Stimulated activated CD8-positive, alpha-beta memory T cell treated with anti-CD3 and anti-CD28 coated beads, Interleukin-7, amount 100 ng/mL, for 48 hours (primary cell): ENCODE data around the gene CDH18.

Source experiments
- DNase-seq, 2 donors: peaks; one replicate each; pipeline ENCODE4 v3.0.0-alpha.2; 2020; ENCODE audit warnings: low read depth in 1 of 2; ENCODE audit errors: extremely low read depth in 1 of 2

Gene CDH18

GRCh38 chr5:19615071-19615470, 372.9 kb downstream of the CDH18 start:
- DNase-seq, result no peak

GRCh38 chr5:19608444-19609002, 379.5 kb downstream of the CDH18 start:
- no peak for DNase-seq

GRCh38 chr5:19605846-19606407, 382.1 kb downstream of the CDH18 start:
- no peak for DNase-seq

- DNase-seq, result no peak
Observed at GRCh38 chr5:19584131-19584530, 403.9 kb downstream of the CDH18 start.

GRCh38 chr5:19577882-19578281, 410.1 kb downstream of the CDH18 start:
- no peak for DNase-seq

- no peak for DNase-seq
Observed at GRCh38 chr5:19568004-19568403, 420.0 kb downstream of the CDH18 start.

- no peak for DNase-seq
Observed at GRCh38 chr5:19565466-19565865, 422.5 kb downstream of the CDH18 start.

GRCh38 chr5:19564036-19564435, 424.0 kb downstream of the CDH18 start:
- DNase-seq, result no peak

- DNase-seq, result no peak
Observed at GRCh38 chr5:19555876-19556275, 432.1 kb downstream of the CDH18 start.

GRCh38 chr5:19555436-19555835, 432.6 kb downstream of the CDH18 start:
- DNase-seq, result no peak

GRCh38 chr5:19554524-19554923, 433.5 kb downstream of the CDH18 start:
- no peak for DNase-seq

- no peak for DNase-seq
Observed at GRCh38 chr5:19547640-19548039, 440.4 kb downstream of the CDH18 start.

- no peak for DNase-seq
Observed at GRCh38 chr5:19546521-19546920, 441.5 kb downstream of the CDH18 start.

- DNase-seq, result no peak
Observed at GRCh38 chr5:19538607-19539006, 449.4 kb downstream of the CDH18 start.

GRCh38 chr5:19536387-19536786, 451.6 kb downstream of the CDH18 start:
- DNase-seq, result no peak

GRCh38 chr5:19534751-19535150, 453.2 kb downstream of the CDH18 start:
- no peak for DNase-seq

GRCh38 chr5:19532936-19533335, 455.1 kb downstream of the CDH18 start:
- DNase-seq, result no peak

- DNase-seq, result no peak
Observed at GRCh38 chr5:19531374-19531952, 456.5 kb downstream of the CDH18 start.

- DNase-seq, result no peak
Observed at GRCh38 chr5:19519448-19519847, 468.6 kb downstream of the CDH18 start.

GRCh38 chr5:19498852-19499251, 489.1 kb downstream of the CDH18 start:
- DNase-seq, result no peak

- DNase-seq, result no peak
Observed at GRCh38 chr5:19497229-19497815, 490.7 kb downstream of the CDH18 start.

- no peak for DNase-seq
Observed at GRCh38 chr5:19496056-19496455, 491.9 kb downstream of the CDH18 start.
